Panc1 (cell line): Measurements from ENCODE around the gene MACROD2.

ENCODE experiments used
- REST ChIP-seq, 2 experiments: IDR thresholded peaks; 2 replicates each; pipeline ENCODE4 v1.6.1; 2011 to 2012; ENCODE audit warnings: low read depth in 2 of 2, control low read depth in 1 of 2, low read length in 1 of 2, mild to moderate bottlenecking in 1 of 2, moderate library complexity in 1 of 2; ENCODE audit not compliant: insufficient read depth in 1 of 2
- SIN3A ChIP-seq: IDR thresholded peaks from 2 replicates; pipeline ENCODE4 v1.6.1; 2012; ENCODE audit warnings: low read depth, mild to moderate bottlenecking, low read length, moderate library complexity, borderline replicate concordance; ENCODE audit not compliant: insufficient read depth
- TF ChIP-seq, protein P1 (sequence below): fragments of 450-650 bp; IDR thresholded peaks from 2 replicates; pipeline ENCODE4 v1.5.1; 2017; ENCODE audit warnings: mild to moderate bottlenecking

GRCh38 chr20:14877301-14878028, 882.1 kb downstream of the MACROD2 start:
- no peak for TF ChIP-seq REST (IDR thresholded peaks at IDR 0.05; ENCODE audit: insufficient read depth in 1 of 2, low read depth in 2 of 2, low read length in 1 of 2)
- TF ChIP-seq, protein P1, sequence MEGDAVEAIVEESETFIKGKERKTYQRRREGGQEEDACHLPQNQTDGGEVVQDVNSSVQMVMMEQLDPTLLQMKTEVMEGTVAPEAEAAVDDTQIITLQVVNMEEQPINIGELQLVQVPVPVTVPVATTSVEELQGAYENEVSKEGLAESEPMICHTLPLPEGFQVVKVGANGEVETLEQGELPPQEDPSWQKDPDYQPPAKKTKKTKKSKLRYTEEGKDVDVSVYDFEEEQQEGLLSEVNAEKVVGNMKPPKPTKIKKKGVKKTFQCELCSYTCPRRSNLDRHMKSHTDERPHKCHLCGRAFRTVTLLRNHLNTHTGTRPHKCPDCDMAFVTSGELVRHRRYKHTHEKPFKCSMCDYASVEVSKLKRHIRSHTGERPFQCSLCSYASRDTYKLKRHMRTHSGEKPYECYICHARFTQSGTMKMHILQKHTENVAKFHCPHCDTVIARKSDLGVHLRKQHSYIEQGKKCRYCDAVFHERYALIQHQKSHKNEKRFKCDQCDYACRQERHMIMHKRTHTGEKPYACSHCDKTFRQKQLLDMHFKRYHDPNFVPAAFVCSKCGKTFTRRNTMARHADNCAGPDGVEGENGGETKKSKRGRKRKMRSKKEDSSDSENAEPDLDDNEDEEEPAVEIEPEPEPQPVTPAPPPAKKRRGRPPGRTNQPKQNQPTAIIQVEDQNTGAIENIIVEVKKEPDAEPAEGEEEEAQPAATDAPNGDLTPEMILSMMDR, result no peak
- TF ChIP-seq SIN3A, result no peak
